Measurements from ENCODE around the gene RPL38.

GRCh38 chr17:74259667-74260524, 56.4 kb downstream of the RPL38 start:
- TF ChIP-seq CTCF (conservative IDR thresholded peaks at IDR 0.05) (no peak), ZFX (IDR thresholded peaks at IDR 0.05) (no peak)

Measured in C4-2B (cell line).